Activated naive CD4-positive, alpha-beta T cell (primary cell): ENCODE results near the gene SEC63.
A peak's percentile ranks its signal among the peaks of the same experiment; 100 is the strongest.
"Not testable (repeated sequence)": the region's sequence is repeated elsewhere in the genome, so short reads cannot be mapped to it uniquely, and the experiment has no call there.

ENCODE experiments used
- DNase-seq, 4 experiments: peaks; one replicate each; lab custom pipeline; 2025; lab: John Stamatoyannopoulos, UW

The SEC63 gene, protein sequence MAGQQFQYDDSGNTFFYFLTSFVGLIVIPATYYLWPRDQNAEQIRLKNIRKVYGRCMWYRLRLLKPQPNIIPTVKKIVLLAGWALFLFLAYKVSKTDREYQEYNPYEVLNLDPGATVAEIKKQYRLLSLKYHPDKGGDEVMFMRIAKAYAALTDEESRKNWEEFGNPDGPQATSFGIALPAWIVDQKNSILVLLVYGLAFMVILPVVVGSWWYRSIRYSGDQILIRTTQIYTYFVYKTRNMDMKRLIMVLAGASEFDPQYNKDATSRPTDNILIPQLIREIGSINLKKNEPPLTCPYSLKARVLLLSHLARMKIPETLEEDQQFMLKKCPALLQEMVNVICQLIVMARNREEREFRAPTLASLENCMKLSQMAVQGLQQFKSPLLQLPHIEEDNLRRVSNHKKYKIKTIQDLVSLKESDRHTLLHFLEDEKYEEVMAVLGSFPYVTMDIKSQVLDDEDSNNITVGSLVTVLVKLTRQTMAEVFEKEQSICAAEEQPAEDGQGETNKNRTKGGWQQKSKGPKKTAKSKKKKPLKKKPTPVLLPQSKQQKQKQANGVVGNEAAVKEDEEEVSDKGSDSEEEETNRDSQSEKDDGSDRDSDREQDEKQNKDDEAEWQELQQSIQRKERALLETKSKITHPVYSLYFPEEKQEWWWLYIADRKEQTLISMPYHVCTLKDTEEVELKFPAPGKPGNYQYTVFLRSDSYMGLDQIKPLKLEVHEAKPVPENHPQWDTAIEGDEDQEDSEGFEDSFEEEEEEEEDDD

DNA sequence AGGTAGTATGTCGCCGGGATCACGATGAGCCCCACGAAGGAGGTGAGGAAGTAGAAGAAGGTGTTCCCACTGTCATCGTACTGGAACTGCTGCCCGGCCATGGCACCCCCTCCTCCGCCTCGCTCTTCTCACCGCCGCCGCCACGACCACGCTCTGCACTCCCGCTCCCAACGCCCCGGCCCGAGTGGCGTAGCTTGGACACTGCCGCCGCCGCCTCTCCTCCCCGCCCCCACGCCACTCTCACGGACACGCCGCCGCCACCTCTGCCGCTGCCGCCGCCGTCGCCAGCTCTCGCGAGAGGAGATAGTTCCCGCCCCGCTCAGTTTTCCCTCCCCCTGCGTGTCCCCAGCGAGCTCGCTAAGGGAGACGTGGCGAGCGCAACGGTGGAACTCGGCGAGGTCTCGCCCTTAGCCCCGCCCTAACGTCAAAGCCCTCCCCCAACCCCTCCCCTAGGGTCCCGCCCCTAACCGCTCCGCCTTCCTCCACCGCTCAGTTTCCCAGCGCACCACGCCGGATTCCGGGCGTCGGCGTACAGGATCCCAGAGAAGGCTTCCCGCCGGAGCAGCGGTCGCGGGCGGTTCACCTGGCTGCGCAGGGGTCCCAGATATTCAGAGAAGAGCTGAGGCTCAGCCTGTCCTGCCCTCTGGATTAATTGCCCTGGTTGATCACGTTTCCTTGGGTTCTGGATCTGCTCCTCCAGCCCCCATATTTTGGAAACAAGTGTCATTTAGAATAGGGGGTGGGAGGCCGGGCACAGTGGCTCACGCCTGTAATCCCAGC is at the start of gene SEC63:
SEC63 (minus strand) TSS at position 300 of the 780 bp plus-strand sequence; CDS start at position 101, 199 bp downstream.
- DNase-seq: peak; percentile 91 to 96 (median 93)

DNA sequence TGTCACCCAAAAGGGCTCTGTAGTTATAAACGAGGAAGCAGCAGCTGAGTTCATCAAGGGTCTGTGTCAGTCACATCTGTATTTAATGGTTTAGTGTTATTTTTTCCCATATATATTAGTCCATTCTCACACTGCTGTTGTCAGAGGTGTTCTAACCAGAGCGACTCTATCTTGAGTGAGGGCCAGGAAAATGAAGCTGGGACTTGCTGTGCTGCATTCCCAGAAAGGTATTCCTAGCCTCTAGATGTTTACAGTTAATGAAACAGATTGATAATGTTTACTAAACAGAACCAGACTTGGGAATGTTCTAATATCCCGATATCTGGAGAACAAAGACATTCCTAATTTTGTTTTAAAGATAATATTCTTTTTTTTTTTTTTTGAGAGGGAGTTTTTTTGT is 48.0 kb upstream of the SEC63 start:
- DNase-seq: no peak

DNA sequence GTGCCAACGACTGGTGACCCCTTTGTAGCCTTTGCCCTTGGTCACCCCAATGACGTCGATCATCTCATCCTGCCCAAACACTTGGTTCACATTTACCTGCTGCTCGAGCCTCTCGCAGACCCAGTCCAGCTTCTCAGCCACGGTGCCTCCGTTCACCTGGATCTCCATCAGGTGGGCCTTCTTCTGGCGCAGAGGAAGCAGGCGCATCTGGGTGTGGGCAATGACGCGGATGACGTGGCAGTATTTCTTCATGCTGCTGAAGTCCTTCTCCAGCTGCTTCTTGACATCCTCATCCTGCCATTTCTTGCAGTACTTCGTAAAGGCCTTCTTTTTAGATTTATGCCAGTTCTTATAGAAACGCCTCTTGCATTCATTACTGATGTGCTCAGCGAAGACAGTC is 46.9 kb upstream of the SEC63 start:
- DNase-seq: no peak

DNA sequence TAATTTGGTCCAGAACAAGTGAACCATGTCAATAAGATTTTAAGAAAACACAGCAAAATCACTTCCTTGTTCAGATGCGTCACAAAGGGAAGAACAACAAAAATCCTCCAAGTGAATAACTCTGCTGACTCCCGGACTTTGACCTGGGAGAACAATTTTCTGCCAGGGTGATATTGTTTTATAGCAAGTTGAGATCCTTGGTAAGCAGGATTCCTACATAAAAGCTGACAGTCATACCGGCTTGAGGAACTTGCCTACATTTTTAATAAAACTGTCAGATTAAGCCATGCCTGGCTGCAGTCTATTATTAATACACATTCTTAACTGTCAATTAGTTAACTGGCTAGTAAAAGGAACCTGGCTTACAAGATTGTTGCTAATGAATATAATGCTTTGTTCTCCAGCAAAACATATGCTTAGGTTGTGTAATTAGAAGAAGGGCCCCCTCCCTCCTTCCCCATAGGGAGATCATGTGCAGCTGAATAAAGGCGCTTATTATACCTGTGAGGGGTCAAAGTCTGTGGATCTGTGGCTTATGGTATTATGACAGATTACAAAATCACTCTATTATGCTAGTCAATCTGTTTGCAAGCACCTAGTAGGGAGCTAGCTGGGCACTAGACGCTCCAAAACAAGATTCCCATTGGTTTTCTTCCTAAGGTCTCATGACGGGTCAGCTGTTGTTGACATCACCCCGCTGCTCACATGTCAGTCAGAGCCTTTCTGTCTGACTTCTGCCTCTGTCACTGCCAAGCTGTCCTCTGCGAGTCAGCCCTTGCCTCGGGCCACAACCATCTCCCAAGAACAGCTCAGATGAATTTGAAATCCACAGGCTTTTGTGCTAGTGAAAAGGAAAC is 44.6 kb upstream of the SEC63 start:
- no peak for DNase-seq

DNA sequence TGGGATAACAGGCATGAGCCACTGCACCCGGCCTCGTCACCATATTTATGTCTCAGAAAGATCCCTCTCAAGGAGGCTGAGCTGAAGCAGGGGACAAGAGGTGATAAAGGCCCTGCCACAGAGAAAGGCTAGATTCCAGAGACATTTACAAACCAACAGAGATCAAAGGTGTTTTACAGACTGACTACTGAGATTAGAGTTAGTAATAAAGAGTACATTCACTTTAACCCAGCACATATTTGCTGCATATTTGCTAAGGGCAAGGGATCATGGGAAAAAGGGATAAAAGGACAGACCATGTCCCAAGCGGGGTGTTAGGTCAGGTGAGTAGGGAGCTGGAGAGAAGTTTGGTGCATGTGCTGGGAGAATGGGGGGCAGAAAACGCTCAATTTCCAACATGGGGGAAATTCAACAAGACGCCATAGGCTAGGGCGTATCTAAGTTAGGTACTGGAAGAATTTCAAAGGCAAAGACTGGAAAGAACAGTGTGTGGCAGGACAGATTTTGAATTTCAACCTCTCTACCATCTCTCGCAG is 43.8 kb upstream of the SEC63 start:
- no peak for DNase-seq

DNA sequence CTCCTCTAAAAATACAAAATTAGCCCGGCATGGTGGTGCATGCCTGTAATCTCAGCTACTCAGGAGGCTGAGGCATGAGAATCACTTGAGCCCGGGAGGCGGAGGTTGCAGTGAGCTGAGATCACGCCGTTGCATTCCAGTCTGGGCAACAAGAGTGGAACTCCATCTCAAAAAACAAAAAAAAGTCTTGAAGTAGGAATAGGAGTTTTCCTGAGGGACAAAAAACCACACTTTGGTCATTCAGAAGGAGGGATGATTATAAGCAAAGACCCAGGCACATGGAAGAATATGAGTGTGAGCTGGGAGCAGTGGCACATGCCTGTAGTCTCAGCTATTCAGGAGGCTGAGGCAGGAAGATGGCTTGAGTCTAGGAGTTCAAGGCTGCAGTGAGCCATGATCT is 42.3 kb upstream of the SEC63 start:
- DNase-seq: not testable (repeated sequence)

DNA sequence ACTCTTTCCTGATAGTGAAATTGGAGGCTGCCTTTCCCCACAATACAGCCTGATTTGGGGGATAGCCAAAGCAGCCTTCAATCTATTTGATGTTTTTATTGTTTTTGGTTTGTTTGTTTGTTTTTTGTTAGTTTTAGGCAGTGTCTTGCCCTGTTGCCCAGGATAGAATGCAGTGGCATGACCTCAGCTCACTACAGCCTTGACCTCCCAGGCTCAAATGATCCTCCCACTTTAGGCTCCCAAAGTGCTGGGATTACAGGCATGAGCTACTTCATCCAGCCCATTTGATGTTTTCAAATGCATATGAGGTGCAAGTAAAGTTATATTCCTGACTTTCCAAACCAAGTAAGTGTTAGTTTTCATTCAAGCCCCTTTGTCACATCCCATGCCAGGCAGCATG is 41.3 kb upstream of the SEC63 start:
- no peak for DNase-seq

DNA sequence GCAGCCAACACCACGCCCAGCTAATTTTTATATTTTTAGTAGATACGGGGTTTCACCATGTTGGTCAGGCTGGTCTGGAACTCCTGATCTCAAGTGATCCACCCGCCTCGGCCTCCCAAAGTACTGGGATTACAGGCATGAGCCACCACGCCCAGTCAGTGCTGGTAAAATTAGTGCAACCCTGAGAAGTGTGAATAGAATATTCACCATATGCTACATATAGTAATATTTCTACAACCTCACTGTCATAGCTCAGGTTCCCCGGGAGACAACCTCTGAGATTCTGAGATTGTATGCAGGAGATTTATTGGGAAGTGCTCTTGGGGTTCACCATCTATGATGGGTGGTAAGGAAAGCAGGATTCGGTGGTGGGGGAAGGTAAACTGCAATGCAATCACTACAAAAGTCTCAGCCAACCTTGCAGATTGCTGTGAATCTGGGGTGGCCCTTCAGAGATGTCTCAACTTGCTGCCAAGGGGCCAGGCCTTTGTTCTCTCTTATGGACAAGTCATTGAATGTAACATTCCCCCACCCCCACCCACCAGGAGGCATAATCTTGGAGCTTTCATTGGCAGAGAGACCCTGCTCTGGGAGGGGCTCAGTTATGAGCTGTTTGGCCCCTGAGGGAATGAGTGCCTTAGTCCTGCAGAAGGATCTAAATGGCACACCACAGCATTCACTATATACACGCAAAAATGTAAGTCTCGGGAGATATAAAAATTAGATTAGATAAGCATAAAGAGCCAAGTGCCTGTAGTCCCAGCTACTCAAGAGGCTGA is 34.0 kb upstream of the SEC63 start:
- DNase-seq: no peak

DNA sequence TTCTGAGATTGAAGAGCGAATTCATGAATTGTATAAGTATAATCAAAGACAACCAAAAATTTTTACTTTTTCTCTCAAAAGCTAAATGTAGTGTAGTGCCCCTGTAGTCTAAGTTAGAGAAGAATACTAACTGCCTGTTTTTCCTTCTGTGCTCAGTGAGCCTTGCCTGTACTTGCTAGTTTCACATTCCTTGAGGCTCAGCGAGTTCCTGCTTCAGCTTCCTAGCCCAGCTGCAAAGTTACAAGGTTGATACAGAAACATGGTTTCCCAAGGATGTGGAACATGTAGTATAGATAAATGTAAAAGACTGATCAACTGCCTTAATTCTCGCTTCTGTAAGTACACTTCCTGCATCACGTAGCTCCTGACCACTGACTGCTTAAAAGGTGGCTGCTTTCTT is 33.1 kb upstream of the SEC63 start:
- no peak for DNase-seq

DNA sequence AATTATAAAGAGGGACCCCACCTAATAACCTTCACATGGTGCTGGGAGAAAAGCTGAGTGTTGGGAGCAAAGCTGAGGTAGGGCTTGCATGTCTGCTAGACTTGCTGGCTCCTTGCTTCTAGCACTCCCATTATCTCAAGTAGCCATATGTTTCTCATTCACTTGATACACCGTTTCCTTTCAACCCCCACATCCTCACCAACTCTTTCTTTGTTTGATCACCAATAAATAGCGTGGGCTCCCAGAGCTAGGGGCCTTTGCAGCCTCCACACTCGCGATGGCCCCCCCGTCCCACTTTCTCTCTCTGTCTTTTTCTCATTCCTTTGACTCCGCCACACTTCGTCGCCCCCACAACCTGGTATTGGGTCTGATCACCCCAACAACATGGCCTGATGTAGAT is 32.6 kb upstream of the SEC63 start:
- DNase-seq: not testable (repeated sequence)

DNA sequence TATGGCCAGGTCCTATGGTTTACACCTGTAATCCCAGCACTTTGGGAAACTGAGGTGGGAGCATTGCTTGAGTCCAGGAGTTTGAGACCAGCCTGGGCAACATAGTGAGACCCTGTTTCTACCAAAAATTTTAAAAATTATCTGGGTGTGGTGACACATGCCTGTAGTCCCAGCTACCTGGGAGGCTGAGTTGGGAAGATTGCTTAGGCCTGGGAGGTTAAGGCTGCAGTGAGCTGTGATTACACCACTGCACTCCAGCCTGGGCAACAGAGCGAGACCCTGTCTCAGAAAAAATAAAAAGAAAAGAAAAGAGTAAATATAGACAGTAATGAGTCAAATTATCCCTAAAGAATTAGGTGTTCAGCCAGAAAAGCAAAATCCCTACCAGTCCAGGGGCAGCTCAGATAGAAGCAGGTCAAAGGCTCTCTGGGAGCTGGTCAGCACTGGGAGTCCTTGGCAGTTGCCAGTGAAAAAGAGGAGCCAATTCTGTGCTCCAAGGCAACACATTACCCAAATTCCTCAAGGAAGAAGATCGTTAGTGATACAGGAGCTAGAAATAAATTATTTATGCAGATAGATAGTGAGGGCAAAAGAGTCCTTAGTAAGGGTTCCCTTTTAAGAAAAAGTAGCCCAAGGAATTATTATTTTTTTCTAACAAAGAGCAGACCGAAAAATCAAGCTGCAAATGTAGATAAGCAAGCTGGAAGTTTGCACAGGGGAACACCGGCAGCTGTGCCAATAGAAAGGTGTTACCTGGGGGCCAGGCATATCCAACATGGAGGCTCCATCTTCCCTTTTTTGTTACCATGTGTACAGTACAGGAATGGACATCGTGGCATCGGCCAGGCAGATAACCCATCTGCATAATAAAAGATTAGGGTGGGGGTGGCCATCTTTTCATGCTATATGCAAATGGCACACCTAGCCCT is 31.4 kb upstream of the SEC63 start:
- DNase-seq: no peak

DNA sequence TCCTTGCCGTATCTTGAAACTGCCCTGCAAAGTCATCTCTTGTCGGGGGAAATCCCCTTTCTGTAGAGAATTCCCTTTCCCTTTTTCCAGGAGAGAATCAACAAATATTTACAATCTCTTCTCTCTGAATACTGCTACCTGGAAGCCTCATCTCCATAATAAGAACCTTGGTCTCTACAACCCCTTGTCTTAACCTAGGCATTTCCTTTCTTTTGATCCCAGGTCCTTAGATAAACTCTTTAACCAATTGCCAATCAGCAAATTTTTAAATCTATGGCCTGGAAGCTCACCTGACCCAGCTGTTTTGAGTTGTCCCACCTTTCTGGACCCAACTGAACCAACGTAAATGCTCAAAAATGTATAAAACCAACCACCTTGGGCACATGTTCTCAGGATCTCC is 30.6 kb upstream of the SEC63 start:
- DNase-seq: no peak

DNA sequence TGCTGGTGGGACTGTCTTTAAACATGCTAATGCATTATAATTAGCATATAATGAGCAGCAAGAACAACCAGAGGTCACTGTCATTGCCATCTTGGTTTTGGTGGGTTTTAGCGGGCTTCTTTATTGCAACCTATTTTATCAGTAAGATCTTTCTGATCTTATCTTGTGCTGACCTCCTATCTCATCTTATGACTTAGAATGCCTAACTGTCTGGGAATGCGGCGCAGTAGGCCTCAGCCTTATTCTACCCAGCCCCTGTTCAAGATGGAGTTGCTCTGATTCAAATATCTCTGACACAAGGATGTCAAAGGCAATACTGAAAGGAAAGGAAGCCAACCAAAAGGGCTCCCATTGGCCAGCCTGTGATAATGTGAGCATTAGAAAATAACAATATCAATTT is 29.8 kb upstream of the SEC63 start:
- no peak for DNase-seq

DNA sequence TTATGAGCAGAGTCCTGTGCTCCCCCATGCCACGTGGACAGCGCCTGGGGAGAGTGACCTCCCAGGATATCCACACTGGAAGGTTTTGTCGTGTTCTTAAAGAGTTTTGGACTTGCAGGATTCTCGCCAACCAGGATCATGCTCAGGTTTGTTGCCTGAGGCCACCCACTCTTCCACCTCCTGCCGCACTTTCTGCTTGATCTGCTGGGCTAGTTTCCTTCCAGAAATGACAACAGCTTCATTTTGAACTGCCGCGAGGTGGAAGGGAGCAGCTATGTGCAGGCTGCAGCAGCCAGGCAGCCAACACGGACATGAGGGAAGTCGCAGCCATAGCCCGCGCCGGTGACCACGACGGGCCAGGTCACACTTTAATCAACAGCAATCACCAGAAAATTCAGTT is 27.7 kb upstream of the SEC63 start:
- DNase-seq: no peak

DNA sequence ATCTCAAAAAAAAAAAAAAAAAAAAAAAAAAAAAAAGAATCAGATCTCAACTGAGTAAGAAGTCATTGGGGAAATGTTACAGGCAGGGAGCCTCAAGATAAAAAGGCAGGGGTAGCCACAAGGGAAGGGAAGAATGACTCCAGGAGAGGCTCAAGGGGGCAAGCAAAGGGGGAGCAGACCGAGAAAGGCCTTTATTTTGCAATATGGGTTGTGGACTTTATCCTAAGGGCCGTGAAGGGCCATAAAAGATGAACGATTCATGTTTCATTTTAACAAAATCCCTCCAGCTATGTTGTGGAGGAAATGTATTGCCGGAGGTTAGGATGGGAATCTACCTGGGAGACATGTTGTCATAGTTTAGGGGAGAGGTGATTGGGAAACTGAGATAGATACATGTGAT is 25.8 kb upstream of the SEC63 start:
- no peak for DNase-seq

DNA sequence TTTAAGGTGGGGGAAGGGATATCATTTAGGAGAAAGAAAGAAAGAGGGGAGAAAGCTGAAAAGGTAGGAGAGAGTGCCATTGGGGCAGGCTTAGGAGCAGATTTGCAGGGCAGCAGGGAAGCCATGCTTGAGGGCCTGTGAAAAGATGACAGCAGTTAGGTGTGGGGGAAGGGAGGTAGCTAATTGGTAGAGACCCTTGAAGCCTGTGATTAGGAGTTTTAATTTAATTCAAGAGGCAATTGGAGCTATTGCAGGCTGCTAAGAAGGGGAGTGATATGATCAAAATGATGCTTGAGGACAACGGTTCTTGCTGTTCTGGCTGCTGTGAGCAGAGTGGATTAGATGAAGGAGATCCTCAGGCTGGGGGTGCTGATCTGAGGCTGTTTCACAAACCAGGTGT is 24.5 kb upstream of the SEC63 start:
- no peak for DNase-seq

DNA sequence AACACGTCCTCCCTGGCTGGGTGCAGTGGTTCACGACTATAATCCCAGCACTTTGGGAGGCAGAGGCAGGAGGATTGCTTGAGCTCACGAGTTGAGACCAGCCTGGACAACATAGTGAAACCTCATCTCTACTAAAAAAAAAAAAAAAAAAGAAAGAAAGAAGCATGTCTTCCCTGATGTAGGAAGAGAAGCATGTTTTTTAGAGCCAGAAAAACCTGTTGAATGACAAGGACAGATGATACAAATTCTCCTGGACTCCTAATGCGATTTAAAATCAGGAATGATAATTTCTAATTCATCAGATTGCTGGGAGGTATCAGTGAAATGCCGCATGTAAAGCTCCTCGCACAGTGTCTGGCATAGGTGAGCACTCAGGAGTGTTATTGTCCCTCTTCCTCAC is 23.7 kb upstream of the SEC63 start:
- DNase-seq: no peak

DNA sequence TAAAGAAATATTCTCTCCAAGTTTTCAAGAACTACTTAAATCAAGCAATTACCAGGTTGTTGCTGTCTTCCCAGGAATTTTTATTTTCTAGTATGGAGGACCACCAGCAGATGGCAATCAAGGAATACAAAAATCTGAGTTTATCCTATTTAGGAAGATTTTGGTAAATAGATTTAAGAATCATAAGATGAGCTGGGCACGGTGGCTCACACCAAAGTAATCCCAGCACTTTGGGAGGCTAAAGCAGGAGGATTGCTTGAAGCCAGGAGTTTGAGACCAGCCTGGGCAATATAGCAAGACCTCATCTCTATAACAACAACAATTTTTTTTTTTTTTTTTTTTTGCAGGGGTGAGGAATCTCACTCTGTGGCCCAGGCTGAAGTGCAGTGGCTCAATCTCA is 19.3 kb upstream of the SEC63 start:
- DNase-seq: no peak

DNA sequence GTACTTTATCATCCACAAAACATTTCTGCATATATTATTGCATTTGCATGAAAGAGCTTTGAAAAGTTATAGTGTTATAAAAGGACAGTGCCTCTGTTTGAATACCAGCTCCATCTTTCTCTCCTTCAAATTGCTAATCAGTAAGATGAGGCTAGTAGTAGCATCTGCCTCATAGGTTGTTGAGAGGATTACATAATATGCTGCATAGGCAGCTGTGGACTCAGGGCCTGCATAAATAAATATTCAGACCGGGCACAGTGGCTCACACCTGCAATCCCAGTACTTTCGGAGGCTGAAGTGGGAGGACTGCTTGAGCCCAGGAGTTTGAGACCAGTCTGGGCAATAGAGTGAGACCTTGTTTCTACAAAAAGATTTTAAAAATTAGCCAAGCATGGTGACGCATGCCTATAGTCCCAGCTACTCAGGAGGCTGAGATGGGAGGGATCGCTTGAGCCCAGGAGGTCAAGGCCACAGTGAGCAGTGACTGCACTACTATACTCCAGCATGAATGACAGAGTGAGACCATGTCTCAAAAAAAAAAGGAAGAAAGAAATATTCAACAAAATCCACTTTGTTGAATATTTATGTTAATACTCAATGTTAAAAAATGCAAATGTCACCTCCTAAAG is 18.3 kb upstream of the SEC63 start:
- no peak for DNase-seq
